GM18511 (cell line): ENCODE data around the gene C9orf43.

Experiments used
- ATAC-seq: cut with Tn5 transposase; IDR thresholded peaks from one replicate; pipeline ENCODE4 v1.9.1; 2021; ENCODE audit warnings: mild to moderate bottlenecking, moderate library complexity; ENCODE audit not compliant: unreplicated experiment

Gene C9orf43

GRCh38 chr9:113464286-113464660 is 53.7 kb downstream of the C9orf43 start:
- ATAC-seq: no peak

- no peak for ATAC-seq
Observed at GRCh38 chr9:113465599-113466140, 55.1 kb downstream of the C9orf43 start.

GRCh38 chr9:113467183-113467582 is 56.6 kb downstream of the C9orf43 start:
- ATAC-seq: no peak

DNA sequence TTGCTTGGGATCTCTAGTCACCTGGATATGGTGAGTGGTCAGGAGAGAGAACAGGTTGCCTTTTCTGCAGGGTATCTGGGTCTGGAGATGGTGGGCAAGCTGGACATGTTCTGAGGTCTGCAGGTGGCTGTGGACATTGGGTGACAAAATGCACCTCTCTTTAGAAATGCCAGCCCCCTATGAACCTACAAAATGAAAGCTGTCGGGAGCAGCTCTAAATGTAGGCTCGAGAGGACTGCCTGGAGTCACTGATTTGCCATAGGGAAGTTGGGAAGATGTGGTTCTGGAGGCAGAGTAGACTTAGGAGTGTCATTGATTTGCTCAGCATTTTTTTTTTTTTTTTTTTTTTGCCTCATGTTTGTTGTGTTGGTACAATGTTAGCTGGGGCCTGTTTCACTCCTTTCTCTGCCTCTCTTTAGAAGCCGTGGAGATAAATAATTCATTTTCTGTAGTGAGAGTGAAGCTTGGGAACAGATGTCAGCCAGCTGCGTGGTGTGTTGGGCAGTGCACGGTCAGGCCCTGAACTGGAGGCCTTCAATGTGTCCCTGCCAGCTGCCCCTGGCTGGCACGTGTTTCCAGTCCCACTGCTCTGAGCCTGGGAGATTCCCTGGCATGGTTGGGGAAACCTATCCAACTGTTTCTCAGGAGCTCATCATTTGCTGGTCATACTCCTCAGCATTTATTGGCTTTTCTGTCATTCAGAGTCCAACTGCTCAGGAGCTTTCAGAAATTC is 58.3 kb downstream of the C9orf43 start:
- ATAC-seq: no peak

- no peak for ATAC-seq
Observed at GRCh38 chr9:113471143-113471542, 60.6 kb downstream of the C9orf43 start.

DNA sequence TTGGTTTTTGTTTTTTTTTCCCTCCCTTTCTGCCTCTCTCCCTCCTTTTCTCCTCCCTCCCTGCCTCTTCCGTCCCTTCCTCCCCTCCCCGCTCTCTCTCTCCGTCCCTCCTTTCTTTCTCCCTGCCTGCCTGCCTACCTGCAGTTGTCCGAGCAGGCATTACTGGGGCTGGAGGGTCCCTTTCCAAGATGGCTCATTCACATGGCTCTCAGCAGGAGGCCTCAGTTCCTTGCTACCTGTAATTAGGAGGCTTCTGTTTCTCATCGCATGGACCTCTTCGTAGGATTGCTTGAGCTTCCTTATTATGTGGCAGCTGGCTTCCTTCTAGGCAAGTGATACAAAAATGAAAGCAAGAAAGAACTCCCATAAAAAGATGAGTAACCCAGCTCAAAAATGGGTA is 61.0 kb downstream of the C9orf43 start:
- ATAC-seq: no peak

DNA sequence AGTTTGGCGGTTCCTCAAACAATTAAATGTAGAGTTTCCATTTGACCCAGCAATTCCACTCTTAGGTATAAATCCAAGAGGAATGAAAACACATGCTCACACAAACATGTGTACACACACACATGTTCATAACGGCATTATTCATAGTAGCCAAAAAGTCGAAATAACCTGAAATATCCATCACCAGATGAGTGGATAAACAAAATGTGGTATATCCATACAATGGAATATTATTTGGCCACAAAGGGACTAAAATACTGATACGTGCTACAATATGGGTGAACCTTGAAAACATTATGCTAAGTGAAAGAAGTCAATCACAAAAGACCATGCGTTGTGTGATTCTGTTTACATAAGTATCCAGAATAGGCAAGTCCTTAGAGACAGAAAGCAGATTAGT is 61.7 kb downstream of the C9orf43 start:
- no peak for ATAC-seq

- ATAC-seq: no peak
Observed at GRCh38 chr9:113474360-113475028, 63.9 kb downstream of the C9orf43 start.

GRCh38 chr9:113475031-113475430 is 64.5 kb downstream of the C9orf43 start:
- no peak for ATAC-seq

DNA sequence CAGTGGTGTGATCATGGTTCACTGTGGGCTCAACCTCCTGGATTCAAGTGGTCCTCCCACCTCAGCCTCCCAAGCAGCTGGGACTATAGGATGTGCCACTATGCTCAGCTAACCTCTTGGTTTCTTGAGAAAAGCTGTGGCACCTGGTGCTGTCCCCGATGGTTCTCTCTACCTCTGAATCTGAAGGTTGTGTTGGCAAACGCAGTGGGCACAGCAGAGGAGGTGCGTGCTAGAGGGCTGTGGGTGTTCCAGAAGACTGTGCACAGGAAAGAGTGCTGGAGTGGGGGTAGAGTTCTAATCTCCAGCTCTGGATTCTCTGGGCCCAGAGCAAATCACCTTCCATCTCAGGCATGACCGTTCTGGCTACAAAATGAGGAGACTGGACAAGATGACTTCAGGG is 65.4 kb downstream of the C9orf43 start:
- no peak for ATAC-seq

DNA sequence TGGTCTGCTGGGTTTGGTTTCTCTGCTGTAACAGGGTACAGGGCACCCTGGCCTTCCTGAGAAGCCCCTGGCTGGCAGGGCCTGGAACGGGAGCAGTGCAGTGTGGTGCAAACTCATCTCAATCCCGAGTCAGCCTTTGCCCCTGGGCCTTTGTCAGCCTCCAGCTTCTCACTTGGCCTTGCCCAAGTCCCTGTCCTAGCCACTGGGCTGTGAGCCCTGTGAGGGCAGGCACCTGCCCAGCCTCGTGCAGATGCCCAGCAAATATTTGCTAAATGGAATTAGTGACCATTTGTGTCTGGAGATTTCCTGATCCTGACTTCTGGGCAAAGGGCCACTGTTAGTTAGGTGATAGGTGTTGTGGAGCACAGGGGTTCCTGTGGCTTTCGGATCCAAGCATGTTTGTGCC is 66.0 kb downstream of the C9orf43 start:
- ATAC-seq: no peak

DNA sequence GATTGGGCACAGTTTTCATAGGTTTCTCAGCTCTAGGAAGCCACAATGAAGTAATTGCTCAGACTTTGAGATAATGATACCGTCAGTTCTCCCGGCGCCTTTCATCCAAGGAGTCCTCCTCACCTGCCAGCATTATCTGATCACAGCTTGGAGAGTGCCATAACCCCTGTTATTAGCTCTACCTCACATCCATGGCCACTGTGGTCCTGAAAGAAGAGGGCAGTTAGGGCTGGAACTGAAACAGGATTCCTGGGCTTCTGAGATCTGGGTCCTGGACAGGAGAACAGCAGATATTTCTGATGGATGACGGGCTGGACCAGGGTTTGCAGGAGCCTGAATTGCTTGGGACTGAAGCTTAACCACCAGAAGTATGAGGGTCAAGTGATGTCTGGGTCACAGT is 66.5 kb downstream of the C9orf43 start:
- no peak for ATAC-seq

- ATAC-seq: no peak
Observed at GRCh38 chr9:113477661-113478060, 67.1 kb downstream of the C9orf43 start.

DNA sequence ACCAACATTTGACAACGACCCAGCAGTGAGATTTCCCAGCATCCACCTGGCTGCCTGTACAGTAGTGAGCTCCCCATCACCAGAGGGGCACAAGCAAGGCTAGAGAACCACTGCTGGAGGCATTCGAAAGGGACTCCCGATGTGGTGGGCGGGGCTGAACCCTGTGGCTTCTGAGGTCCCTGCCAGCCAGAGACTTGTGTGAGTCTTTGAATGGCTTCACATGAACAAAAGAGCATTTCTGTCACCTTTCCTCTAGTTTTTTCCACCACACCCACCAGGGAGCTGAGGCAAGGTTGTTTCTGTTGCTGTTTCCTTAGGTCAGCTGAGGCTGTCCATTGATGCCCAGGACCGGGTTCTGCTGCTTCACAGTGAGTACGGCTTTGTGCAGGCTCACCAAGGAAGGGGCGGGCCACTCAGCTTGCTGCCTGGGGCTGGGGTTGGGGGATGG is 68.7 kb downstream of the C9orf43 start:
- no peak for ATAC-seq
